Aorta (tissue), 5 donors: Measurements from ENCODE around the gene RNH1. TPM values are rescaled to one million over a fixed set of nuclear protein-coding genes. Genes with fewer than 3 reads are reported as not detected.

Source experiments
- ATAC-seq: fragments of 200-7000 bp; cut with Tn5 transposase; one replicate; pipeline ENCODE4 v1.9.1; 2022; ENCODE audit warnings: moderate library complexity; ENCODE audit not compliant: low FRiP score
- DNase-seq, 2 donors: peaks; one replicate each; pipeline ENCODE4 v3.0.0-alpha.2; 2020
- H3K27ac ChIP-seq, 2 donors: one replicate each; pipeline ENCODE4 v1.5.1; 2013; ENCODE audit warnings: low read length in 2 of 2, mild to moderate bottlenecking in 2 of 2, moderate library complexity in 2 of 2, control low read depth in 1 of 2, inconsistent platforms in 1 of 2, low read depth in 1 of 2
- H3K27me3 ChIP-seq, 2 donors: one replicate each; pipeline ENCODE4 v1.6.1; 2013; ENCODE audit warnings: control low read depth in 1 of 2, low read length in 1 of 2, mild to moderate bottlenecking in 1 of 2, moderate library complexity in 1 of 2; ENCODE audit not compliant: insufficient read depth in 2 of 2, control insufficient read depth in 1 of 2
- H3K36me3 ChIP-seq, 2 donors: one replicate each; pipeline ENCODE4 v1.6.1; 2013; ENCODE audit warnings: control low read depth in 1 of 2, low read length in 1 of 2, mild to moderate bottlenecking in 1 of 2; ENCODE audit not compliant: insufficient read depth in 2 of 2, control insufficient read depth in 1 of 2
- H3K4me1 ChIP-seq, 2 donors: one replicate each; pipeline ENCODE4 v1.6.1; 2013; ENCODE audit warnings: low read length in 2 of 2, control low read depth in 1 of 2, mild to moderate bottlenecking in 1 of 2, moderate library complexity in 1 of 2; ENCODE audit not compliant: insufficient read depth in 2 of 2, control insufficient read depth in 1 of 2
- H3K4me3 ChIP-seq, 2 donors: one replicate each; pipeline ENCODE4 v1.5.1; 2013; ENCODE audit warnings: low read length in 2 of 2, control low read depth in 1 of 2, mild to moderate bottlenecking in 1 of 2
- H3K9me3 ChIP-seq: one replicate; pipeline ENCODE4 v1.6.1; 2013; ENCODE audit warnings: mild to moderate bottlenecking, low read length; ENCODE audit not compliant: control insufficient read depth
- WGBS, 2 donors: extraction: QIAGEN DNeasy Blood & Tissue Kit; methylation state at CpG; one replicate each; pipeline ENCODE4 v1.1.7; 2013; 5-methylcytosine and 5-hydroxymethylcytosine counted together
- intact Hi-C, 2 donors: fragments of 100-400 bp; cut with DNase I; formaldehyde crosslinking; loops; one replicate each; pipeline versions ENCODE4 v1.14.2 to v1.15.0; 2022
- polyA plus RNA-seq, 2 donors: library from polyadenylated mRNA; stranded (reverse); fragments of 200-250 nt; gene quantifications; one replicate each; pipeline ENCODE4 v1.2.3, GENCODE V29; 2013
- total RNA-seq, 2 donors: library from RNA; stranded (reverse); fragmentation: NEBNext Ultra II Directional; extraction: Animal tissue kit (Norgen Biotek cat#: 25700); gene quantifications; one replicate each; pipeline ENCODE4 v1.2.1, GENCODE V29; 2021
- donor health status: healthy with polysubstance abuse.
- donor health status: Bipolar disorder and iron deficiency.
- donor health status: DM: no; HTN: no; CAD: no.
- donor health status: DM: no; HTN: no; CAD: no.
- donor health status: DM: yes; HTN: yes; CAD: no.

RNH1 gene
- total and polyA plus RNA-seq, 4 donors: 125 to 224 (median 165) TPM

DNA sequence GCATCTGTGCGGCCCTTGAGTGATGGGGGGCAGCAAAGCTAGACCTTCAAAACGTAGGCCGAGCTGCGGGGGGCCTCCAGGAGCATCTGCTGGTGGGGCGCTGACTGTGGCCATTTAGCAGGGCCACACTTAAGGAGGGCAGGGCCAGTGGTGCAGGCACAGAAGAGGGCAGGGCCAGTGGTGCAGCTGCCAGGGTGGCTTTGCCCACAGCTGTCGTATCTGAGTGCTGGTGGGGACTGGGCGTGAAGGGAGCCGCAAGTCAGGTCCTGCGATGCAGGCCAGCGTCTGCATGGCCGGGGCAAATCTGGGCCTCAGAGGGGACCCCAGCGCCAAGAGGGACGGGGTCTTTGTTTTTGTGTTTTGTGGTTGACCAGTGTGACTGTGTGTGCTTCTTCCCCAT lies 27.7 kb downstream of the RNH1 start:
- Histone ChIP-seq H3K36me3 (no peaks in the 10 kb centered on the region), H3K4me1 (no peaks in the 10 kb centered on the region), H3K27me3 (no peaks in the 10 kb centered on the region), H3K9me3 (no peaks in the 10 kb centered on the region), H3K27ac (no peak overlapping the region), H3K4me3 (no peak overlapping the region)
- WGBS, 2 donors: 96 to 99% methylated on average over 13 of the region's 13 CpGs
- intact Hi-C loops: no loop called here
- no peak for DNase-seq
- ATAC-seq: no peak

DNA sequence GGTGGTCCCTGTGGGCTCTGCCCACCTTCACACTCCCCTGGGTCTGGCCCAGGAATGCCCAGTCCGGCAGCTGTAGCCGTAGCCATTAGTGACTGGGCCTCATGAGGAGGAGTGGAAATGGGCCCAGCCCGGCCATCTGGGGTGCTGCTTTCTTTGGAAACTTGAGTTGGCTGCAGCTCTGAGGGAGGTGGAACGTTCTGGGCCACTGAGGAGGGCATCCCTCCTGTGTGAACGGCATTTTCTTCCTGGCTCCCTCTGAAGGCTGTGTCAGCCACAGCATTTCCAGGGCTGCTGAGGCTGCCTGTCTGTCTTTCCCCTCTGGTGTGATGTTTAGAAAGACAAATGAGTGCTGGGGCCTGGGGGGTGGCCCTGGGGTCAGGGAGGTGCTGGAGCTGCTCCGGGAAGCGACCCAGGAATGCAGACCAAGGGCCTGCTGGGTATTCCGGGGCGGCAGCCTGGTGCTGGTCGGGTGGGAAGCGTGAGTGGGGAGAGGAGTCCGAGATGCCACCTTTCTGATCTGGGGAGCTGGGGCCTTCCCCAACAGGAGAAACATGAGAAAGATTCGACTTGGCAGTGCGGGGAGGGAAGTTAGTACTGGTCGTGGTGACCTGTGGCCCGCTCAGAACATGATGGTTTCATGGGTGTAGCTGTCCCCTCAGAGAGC lies 29.9 kb downstream of the RNH1 start:
- Histone ChIP-seq H3K27me3 (no peaks in the 10 kb centered on the region), H3K27ac (no peak overlapping the region), H3K9me3 (no peaks in the 10 kb centered on the region), H3K4me3 (no peak overlapping the region), H3K36me3 (no peaks in the 10 kb centered on the region), H3K4me1 (no peaks in the 10 kb centered on the region)
- WGBS, 2 donors: 22 to 31% methylated on average over 16 of the region's 16 CpGs
- DNase-seq (no peak), ATAC-seq (peak; percentile 16)
- intact Hi-C loops: no loop called here

DNA sequence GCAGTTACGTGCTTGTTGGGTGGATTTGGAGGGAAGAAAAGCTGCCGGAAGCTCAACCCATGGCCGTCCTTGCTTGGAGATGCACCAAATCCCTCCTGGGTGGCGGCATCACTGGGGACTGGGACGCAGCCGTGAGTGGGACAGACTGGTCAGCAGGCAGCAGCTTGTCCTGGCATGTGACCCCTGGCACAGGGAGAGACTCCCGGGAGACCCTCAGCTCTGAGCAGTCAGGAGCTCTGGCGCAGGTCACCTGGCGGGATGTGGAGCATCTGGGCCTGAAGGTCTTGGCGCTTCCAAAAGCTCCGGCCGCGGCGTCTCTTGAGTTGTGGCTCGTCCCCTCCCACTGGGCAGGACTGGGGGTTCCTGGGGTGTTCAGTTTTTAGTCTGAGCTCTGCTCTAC lies 30.6 kb downstream of the RNH1 start:
- ATAC-seq (no peak), DNase-seq (no peak)
- H3K36me3 ChIP-seq: no peaks in the 10 kb centered on the region
- H3K4me3 ChIP-seq: no peak overlapping the region
- H3K4me1 ChIP-seq: no peaks in the 10 kb centered on the region
- H3K9me3 ChIP-seq: no peaks in the 10 kb centered on the region
- intact Hi-C loops: no loop called here
- WGBS, 2 donors: 94 to 95% methylated on average over 15 of the region's 15 CpGs
- H3K27ac ChIP-seq: no peak overlapping the region
- H3K27me3 ChIP-seq: no peaks in the 10 kb centered on the region

DNA sequence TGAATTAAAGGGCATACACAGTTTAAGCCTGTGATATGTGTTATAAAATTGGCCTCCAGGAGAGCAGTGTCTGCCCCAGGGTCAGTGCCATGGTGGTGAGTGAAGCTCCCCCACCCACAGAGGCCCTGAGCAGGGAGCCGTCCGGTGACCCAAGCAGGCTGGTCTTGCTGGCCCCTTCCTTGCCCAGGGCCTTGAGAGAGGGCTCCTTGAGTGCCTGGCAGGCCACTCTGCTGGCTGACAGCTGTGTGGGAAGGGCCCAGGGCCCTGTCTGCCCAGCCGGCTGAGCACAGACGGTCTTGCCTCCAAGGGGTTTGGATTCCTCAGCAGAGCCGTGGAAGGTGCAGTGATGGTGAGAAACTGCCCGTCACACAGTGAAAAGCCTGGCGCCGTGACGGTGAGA lies 31.1 kb downstream of the RNH1 start:
- Histone ChIP-seq H3K9me3 (no peaks in the 10 kb centered on the region), H3K27me3 (no peaks in the 10 kb centered on the region), H3K27ac (no peak overlapping the region), H3K4me3 (no peak overlapping the region), H3K4me1 (no peaks in the 10 kb centered on the region), H3K36me3 (no peaks in the 10 kb centered on the region)
- ATAC-seq (no peak), DNase-seq (no peak)
- intact Hi-C loops: no loop called here
- 89 to 91% methylated on average over 9 of the region's 9 CpGs for WGBS, 2 donors

DNA sequence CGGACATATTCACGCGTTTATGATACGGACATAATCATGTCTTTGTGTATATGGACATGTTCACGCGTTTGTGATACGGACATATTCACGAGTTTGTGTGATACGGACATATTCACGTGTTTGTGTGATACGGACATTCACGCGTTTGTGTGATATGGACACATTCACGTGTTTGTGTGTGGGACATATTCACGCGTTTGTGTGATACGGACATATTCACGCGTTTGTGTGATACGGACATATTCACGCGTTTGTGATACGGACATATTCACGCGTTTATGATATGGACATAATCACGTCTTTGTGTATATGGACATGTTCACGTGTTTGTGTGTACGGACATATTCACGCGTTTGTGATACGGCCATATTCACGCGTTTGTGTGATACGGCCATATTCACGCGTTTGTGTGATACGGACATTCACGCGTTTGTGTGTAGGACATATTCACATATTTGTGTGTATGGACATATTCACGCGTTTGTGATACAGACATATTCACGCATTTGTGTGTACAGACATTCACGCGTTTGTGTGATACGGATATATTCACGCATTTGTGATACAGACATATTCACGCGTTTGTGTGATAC lies 32.0 kb downstream of the RNH1 start:
- Histone ChIP-seq H3K27ac (no peak overlapping the region), H3K4me1 (no peaks in the 10 kb centered on the region), H3K36me3 (no peaks in the 10 kb centered on the region), H3K9me3 (no peaks in the 10 kb centered on the region), H3K4me3 (no peak overlapping the region), H3K27me3 (no peaks in the 10 kb centered on the region)
- ATAC-seq (no peak), DNase-seq (no peak)
- intact Hi-C loops: no loop called here
- 97 to 98% methylated on average over 48 of the region's 48 CpGs for WGBS, 2 donors

DNA sequence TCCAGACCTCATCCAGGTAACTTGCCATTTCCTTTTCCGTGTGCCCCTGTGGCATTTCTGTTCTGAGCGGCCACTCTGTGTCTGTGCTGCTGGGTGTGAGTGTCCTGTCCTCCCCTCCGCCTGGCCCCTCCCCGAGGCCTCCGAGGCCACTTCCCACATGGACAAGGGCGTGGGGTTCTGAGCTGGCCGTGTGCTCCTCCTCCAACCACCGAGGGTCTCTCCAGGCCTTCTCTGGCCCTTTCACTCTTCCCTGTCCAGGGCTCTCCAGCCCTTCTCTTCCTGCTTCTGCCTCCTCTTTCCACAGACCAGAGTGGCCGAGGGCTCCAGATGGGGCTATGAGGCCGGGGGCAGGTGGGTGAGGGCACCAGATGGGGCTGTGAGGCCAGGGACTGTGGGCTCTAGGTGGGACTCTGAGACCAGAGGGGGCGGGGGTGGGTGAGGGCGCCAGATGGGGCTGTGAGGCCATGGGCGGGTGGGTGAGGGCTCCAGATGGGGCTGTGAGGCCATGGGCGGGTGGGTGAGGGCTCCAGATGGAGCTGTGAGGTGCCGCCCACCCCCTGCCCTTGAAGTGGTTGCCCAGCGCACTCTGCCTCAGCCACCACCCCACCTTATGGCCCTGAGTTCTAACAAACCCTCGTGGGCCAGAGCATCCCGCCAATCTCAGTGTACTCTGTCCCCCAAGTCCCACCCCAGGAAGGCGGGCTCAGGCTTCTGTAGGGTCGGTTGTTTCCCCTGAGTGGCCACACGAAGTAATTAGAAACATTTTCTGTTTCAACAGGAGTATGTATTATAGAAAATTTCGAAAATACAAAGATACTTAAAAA lies 32.9 kb downstream of the RNH1 start:
- no peaks in the 10 kb centered on the region for H3K9me3 ChIP-seq
- no peaks in the 10 kb centered on the region for H3K36me3 ChIP-seq
- intact Hi-C loops: no loop called here
- WGBS, 2 donors: 88 to 89% methylated on average over 20 to 22 of the region's 22 CpGs
- no peak for DNase-seq
- H3K27ac ChIP-seq: no peak overlapping the region
- ATAC-seq: no peak
- no peak overlapping the region for H3K4me3 ChIP-seq
- H3K4me1 ChIP-seq: no peaks in the 10 kb centered on the region
- H3K27me3 ChIP-seq: no peaks in the 10 kb centered on the region

DNA sequence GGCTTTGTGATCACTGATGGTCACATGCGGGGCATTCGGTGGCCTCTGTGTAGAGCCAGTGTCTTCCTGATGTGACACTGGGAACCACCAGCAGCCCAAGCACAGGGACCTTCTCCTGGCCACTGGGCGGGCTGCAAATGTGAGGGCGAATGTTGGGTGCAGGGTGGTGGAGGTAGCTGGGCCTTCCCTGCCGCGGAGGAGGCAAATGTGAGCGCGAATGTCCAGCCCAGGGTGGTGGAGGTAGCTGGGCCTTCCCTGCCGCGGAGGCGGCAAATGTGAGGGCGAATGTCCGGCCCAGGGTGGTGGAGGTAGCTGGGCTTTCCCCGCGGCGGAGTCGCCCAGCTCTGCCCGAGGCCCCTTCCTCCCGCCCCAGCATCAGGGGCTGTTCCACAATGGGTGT lies 33.6 kb downstream of the RNH1 start:
- H3K27me3 ChIP-seq: no peaks in the 10 kb centered on the region
- no peaks in the 10 kb centered on the region for H3K9me3 ChIP-seq
- WGBS, 2 donors: 96 to 97% methylated on average over 19 of the region's 19 CpGs
- intact Hi-C loops: no loop called here
- no peaks in the 10 kb centered on the region for H3K36me3 ChIP-seq
- ATAC-seq (no peak), DNase-seq (no peak)
- H3K4me3 ChIP-seq: no peak overlapping the region
- H3K4me1 ChIP-seq: no peaks in the 10 kb centered on the region
- no peak overlapping the region for H3K27ac ChIP-seq

DNA sequence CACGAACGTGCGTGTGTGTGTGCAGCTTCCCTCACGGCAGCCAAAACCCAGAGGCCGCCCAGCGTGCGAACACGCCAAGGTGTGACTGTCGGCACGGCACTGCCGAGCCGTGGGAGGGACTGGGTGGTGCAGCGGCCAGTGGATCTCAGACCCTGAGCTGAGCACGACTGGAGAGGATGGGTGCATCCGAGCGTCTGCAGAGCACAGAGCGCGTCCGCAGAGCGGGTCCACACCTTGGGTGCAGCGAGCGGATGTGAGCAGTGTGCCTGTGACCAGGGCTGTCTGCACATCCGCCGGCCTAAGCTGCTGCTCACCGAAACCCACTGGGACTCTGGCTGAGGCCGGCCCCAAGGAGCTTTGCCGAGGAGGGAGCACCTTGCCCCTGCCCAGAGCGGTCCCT lies 34.2 kb downstream of the RNH1 start:
- WGBS, 2 donors: 92 to 94% methylated on average over 28 of the region's 28 CpGs
- no peak overlapping the region for H3K4me3 ChIP-seq
- no peak for DNase-seq
- no peak overlapping the region for H3K27ac ChIP-seq
- intact Hi-C loops: no loop called here
- no peaks in the 10 kb centered on the region for H3K36me3 ChIP-seq
- H3K4me1 ChIP-seq: no peaks in the 10 kb centered on the region
- ATAC-seq: no peak
- H3K27me3 ChIP-seq: no peaks in the 10 kb centered on the region
- H3K9me3 ChIP-seq: no peaks in the 10 kb centered on the region

DNA sequence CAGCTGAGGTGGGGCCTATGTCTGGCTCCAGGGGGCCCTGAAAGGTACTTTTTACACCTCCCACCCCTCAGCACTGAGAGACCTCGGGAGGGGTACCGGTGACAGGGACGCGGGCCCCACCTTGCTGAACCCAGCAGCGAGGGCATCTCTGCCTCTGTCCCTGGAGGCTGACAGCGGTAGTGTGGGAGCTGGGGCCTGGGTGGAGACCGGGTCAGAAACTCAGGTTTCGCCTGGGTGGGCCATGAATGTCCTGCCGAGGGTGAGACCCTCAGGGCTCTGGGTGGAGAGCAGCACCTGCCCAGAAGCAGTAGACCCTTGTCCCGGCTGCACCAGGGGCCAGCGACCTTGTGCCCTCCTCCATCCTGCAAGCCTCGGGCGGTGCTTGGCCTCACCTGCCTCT lies 34.8 kb downstream of the RNH1 start:
- Histone ChIP-seq H3K9me3 (no peaks in the 10 kb centered on the region), H3K4me1 (no peaks in the 10 kb centered on the region), H3K4me3 (no peak overlapping the region), H3K27ac (no peak overlapping the region), H3K36me3 (no peaks in the 10 kb centered on the region), H3K27me3 (no peaks in the 10 kb centered on the region)
- ATAC-seq: no peak
- intact Hi-C loops: no loop called here
- DNase-seq: no peak
- 91% methylated on average over 13 of the region's 13 CpGs for WGBS, 2 donors
